ENCODE data around the gene PHKB. TPM values are rescaled to one million over a fixed set of nuclear protein-coding genes. Genes with fewer than 3 reads are reported as not detected.

The PHKB gene
- total RNA-seq, 1 donor from 2014 or later = 47.8 TPM

DNA sequence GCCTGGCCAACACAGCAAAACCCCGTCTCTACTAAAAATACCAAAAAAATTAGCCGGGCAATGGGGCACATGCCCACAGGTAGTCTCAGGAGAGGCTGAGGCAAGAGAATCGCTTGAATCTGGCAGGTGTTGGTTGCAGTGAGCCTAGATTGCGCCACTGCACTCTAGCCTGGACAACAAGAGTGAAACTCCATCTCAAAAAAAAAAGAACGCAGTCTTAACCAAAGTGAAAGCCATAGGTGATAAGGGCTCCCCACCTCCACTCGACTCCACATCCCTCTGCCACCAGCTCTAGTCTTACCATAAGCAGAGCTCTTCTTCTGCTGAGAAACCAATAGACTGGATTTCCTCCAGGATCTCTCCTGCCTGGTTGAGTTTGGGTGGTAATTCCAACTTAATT lies 266.0 kb downstream of the PHKB start:
- no peak overlapping the region for H3K4me3 ChIP-seq (ENCODE audit: low read depth, low read length)
- TF ChIP-seq, protein P1, sequence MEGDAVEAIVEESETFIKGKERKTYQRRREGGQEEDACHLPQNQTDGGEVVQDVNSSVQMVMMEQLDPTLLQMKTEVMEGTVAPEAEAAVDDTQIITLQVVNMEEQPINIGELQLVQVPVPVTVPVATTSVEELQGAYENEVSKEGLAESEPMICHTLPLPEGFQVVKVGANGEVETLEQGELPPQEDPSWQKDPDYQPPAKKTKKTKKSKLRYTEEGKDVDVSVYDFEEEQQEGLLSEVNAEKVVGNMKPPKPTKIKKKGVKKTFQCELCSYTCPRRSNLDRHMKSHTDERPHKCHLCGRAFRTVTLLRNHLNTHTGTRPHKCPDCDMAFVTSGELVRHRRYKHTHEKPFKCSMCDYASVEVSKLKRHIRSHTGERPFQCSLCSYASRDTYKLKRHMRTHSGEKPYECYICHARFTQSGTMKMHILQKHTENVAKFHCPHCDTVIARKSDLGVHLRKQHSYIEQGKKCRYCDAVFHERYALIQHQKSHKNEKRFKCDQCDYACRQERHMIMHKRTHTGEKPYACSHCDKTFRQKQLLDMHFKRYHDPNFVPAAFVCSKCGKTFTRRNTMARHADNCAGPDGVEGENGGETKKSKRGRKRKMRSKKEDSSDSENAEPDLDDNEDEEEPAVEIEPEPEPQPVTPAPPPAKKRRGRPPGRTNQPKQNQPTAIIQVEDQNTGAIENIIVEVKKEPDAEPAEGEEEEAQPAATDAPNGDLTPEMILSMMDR (IDR thresholded peaks at IDR 0.05; ENCODE audit: insufficient read depth, low read length, poor library complexity, severe bottlenecking) = no peak
- no peaks in the 10 kb centered on the region for H3K36me3 ChIP-seq (ENCODE audit: control insufficient read depth, insufficient read depth, low read length)
- H3K27me3 ChIP-seq (ENCODE audit: control insufficient read depth, insufficient read depth, low read length) = no peaks in the 10 kb centered on the region
- no peak for DNase-seq (ENCODE audit: low read depth)

DNA sequence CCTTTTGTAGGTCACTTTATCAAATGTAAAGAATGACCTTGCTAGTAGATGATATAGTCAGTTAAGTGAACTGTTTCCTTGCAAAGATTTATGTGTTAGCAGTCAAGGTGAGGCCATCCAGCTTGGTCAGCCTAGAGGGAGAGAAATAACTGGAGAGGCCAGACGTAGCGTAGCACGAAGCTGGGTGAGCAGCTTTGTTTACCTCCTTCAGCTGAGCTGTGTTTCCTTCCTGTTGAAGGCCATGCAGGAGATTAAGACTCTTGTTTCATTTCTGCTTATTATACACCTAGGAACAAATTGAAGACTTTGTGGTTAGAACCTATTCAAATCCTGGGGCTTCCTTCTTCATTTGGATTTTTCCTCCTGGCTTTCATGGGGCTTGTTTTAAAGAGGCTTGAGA lies 267.1 kb downstream of the PHKB start:
- Histone ChIP-seq H3K36me3 (ENCODE audit: control insufficient read depth, insufficient read depth, low read length) (no peaks in the 10 kb centered on the region), H3K27me3 (ENCODE audit: control insufficient read depth, insufficient read depth, low read length) (no peaks in the 10 kb centered on the region), H3K4me3 (ENCODE audit: low read depth, low read length) (no peak overlapping the region)
- no peak for DNase-seq (ENCODE audit: low read depth)
- TF ChIP-seq, protein P1 (IDR thresholded peaks at IDR 0.05; ENCODE audit: insufficient read depth, low read length, poor library complexity, severe bottlenecking) = no peak

DNA sequence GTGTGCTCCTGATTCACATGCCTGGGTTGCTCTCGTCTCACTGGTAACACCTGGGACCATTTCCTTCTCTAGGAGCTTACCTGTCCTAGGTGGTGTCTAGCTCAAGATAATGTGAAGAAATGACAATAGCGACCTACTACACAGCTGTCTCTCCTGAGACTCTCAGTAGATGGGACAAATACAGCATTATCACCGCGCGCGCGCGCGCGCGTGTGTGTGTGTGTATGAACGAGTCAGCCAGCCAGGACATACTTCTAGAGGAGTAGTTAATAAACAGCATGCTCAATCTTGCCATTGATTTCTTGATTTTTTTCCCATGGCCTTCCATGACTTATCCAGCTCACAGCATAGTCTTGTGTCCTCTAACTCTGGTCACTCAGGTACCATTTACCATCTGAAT lies 268.6 kb downstream of the PHKB start:
- H3K27me3 ChIP-seq (ENCODE audit: control insufficient read depth, insufficient read depth, low read length) = no peaks in the 10 kb centered on the region
- no peak for DNase-seq (ENCODE audit: low read depth)
- H3K36me3 ChIP-seq (ENCODE audit: control insufficient read depth, insufficient read depth, low read length) = no peaks in the 10 kb centered on the region
- H3K4me3 ChIP-seq (ENCODE audit: low read depth, low read length) = no peak overlapping the region
- TF ChIP-seq, protein P1 (IDR thresholded peaks at IDR 0.05; ENCODE audit: insufficient read depth, low read length, poor library complexity, severe bottlenecking) = no peak

DNA sequence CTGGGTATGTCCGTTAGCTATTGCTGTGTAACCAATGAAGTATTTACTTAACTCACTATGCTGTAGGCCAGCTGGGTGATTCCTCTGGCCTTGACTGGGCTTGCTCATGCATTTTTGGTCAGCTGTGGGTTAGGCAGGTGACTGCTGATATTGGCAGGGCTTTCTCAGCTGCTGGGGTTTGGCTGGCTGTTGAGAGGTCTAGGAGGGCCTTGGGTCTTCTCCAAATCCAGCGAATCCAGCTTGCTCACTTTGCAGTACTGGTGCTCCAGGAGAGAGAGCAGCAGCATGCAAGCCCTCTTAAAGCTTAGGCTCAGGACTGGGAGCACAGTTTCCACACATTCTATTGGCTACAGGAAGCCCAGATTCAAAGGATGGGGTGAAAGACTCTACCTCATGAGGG lies 270.1 kb downstream of the PHKB start:
- Histone ChIP-seq H3K27me3 (ENCODE audit: control insufficient read depth, insufficient read depth, low read length) (no peaks in the 10 kb centered on the region), H3K4me3 (ENCODE audit: low read depth, low read length) (no peak overlapping the region), H3K36me3 (ENCODE audit: control insufficient read depth, insufficient read depth, low read length) (no peaks in the 10 kb centered on the region)
- TF ChIP-seq, protein P1 (IDR thresholded peaks at IDR 0.05; ENCODE audit: insufficient read depth, low read length, poor library complexity, severe bottlenecking) = no peak
- peak; percentile 25 for DNase-seq (ENCODE audit: low read depth)

DNA sequence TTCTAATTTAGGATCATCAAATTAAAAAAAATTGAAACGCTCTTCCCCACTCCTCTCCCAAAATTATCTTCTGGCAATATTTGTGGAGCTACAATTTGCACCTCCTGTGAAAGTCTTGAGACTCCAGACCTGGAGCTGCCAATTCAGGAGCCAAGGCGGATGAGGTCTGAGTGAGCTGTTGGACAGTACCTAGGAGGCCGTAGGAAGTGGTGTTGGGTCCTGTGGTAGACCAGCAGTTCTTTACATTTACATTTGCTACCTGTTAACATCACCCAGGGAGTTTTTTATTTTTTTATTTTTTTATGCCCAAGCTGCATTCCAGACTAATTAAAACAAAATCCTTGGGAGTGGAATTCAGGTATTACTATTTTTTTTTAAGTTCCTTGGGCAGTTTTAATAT lies 271.0 kb downstream of the PHKB start:
- Histone ChIP-seq H3K27me3 (ENCODE audit: control insufficient read depth, insufficient read depth, low read length) (no peaks in the 10 kb centered on the region), H3K4me3 (ENCODE audit: low read depth, low read length) (no peak overlapping the region), H3K36me3 (ENCODE audit: control insufficient read depth, insufficient read depth, low read length) (no peaks in the 10 kb centered on the region)
- TF ChIP-seq, protein P1 (IDR thresholded peaks at IDR 0.05; ENCODE audit: insufficient read depth, low read length, poor library complexity, severe bottlenecking) = no peak
- no peak for DNase-seq (ENCODE audit: low read depth)

DNA sequence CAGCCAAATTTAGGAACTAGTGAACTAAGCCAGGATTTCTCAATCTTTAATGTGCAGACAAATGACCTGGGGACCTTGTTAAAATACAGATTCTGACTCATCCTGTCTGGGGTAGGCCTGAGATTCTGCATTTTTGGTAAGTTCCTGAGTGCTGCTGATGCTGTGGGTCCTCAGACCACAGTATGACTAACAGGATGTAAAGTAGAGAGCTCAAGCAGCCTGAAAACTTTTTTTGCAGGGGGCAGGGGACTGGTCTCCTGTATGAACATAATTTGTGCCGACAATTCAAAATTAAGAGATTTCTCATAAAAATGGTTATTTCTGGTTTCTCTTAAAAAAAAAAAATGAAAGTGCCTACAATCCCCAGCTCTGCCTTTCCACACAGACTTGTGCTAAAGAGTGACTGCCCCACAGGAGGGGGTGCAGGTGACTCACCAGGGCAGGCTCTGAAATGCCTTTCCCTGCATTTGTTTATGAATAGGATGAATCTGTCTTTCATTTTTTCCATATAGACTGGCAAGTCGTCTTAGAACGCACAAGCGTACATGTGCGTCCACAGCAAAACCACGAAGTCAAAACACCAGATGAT lies 271.5 kb downstream of the PHKB start:
- Histone ChIP-seq H3K4me3 (ENCODE audit: low read depth, low read length) (no peak overlapping the region), H3K27me3 (ENCODE audit: control insufficient read depth, insufficient read depth, low read length) (no peaks in the 10 kb centered on the region), H3K36me3 (ENCODE audit: control insufficient read depth, insufficient read depth, low read length) (no peaks in the 10 kb centered on the region)
- peak; percentile 55 for DNase-seq (ENCODE audit: low read depth)
- TF ChIP-seq, protein P1 (IDR thresholded peaks at IDR 0.05; ENCODE audit: insufficient read depth, low read length, poor library complexity, severe bottlenecking) = no peak

Measured in kidney epithelial cell (primary cell).